Esophagus muscularis mucosa (tissue), 3 donors: ENCODE results near the gene MEX3A.

Source experiments
- POLR2AphosphoS5 ChIP-seq, 2 donors: sonication (generic); formaldehyde crosslinking; IDR thresholded peaks; one replicate each; pipeline ENCODE4 v1.6.1; 2017; ENCODE audit warnings: antibody characterized with exemption in 2 of 2
- TF ChIP-seq, protein P1 (sequence below), 3 experiments: fragments of 200-600 bp in 2 of 3; fragments of 450-650 bp in 1 of 3; sonication (generic) in 2 of 3; IDR thresholded peaks; one replicate each; pipeline ENCODE4 v1.5.1; 2017 to 2019; ENCODE audit warnings: antibody characterized with exemption in 3 of 3, mild to moderate bottlenecking in 2 of 3, moderate library complexity in 1 of 3

DNA sequence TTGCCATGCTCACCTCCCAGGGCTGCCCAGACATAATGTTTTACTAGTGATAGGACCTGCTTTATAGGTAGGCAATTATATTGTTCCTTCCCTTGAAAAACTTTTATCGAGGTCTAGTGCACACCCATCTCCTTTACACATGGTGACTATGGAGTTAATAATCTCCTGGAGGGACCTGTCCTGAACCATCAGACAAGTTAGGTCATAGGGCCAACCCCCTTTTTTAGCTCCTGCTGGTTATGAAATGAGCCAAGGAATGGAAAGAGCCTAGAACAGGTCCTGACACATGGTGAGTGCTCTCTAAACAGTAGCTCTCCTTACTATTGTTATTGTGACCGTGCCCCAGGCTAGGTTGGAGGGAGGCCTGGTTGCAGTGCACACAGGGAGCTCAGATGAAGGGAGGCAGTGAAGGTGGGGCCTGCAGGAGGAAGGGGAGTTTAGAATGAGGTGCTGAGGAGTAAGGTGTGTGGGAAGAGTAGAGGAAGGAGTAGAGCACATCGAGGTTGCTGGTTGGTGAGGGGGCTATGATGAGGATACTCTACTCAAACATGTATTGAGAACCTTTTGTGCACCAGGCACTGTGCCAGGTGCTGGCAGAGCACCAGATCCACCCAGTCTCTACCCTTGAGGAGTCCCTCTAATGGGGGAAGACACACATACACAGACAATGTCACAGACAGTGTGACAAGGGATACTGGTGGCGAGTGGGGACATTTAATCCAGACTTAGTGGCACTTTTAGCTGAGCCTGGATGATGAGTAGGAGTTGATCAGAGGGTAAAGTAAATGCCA, 18.1 kb upstream of the MEX3A start:
- TF ChIP-seq, protein P1, sequence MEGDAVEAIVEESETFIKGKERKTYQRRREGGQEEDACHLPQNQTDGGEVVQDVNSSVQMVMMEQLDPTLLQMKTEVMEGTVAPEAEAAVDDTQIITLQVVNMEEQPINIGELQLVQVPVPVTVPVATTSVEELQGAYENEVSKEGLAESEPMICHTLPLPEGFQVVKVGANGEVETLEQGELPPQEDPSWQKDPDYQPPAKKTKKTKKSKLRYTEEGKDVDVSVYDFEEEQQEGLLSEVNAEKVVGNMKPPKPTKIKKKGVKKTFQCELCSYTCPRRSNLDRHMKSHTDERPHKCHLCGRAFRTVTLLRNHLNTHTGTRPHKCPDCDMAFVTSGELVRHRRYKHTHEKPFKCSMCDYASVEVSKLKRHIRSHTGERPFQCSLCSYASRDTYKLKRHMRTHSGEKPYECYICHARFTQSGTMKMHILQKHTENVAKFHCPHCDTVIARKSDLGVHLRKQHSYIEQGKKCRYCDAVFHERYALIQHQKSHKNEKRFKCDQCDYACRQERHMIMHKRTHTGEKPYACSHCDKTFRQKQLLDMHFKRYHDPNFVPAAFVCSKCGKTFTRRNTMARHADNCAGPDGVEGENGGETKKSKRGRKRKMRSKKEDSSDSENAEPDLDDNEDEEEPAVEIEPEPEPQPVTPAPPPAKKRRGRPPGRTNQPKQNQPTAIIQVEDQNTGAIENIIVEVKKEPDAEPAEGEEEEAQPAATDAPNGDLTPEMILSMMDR (IDR thresholded peaks at IDR 0.05), result no peak
- no peak for TF ChIP-seq POLR2AphosphoS5 (IDR thresholded peaks at IDR 0.05)
